NAMALWA (cell line): ENCODE data around the gene ZDHHC3.

Source experiments
- DNase-seq: peaks from one replicate; pipeline ENCODE4 v3.0.0-alpha.2; 2015; ENCODE audit warnings: low spot score

Gene ZDHHC3, protein sequence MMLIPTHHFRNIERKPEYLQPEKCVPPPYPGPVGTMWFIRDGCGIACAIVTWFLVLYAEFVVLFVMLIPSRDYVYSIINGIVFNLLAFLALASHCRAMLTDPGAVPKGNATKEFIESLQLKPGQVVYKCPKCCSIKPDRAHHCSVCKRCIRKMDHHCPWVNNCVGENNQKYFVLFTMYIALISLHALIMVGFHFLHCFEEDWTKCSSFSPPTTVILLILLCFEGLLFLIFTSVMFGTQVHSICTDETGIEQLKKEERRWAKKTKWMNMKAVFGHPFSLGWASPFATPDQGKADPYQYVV

DNA sequence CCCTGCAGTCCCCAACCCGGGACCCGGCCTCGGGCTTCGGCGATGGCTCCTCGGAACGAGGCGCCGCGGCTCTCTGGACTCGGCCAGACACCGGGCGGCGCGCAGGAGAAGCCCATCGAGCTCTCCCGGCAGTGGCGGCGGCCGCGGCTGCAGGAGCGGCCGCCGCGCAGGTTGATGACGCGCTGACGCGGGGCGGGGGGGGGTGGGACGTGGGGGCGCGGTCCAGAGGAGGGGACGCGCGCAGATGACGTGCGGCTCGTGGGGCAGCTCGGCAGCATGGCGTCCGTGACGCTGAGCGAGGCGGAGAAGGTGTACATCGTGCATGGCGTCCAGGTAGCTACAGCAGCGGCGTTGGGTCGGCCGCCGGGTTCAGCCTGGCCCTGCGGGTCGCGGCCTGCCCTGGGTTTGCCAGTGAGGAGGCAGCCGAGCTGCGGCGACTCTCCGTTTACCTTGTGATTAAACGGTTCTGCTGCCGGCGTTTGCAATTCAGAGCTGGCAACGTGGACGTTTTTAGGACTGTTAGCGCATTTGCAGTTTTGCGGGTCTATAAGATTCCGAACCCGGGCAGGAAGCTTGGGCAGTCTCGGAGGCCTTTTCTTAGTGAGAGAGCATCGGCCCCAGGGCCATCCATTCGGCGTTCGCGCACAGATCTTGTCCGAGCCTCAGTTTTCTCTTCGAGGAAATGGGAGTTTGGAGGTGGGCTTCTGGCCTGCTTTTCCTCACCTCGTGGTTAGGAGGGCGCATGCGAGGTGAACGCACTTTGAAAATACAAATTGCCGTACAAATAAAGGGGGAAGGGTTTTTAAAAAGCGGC lies at the start of gene ZDHHC3, which contains the start of gene EXOSC7:
TSS of gene ZDHHC3 (minus strand) at position 173 of the 814 bp plus-strand sequence. CDS start 16,738 bp downstream, outside the sequence.
TSS of gene EXOSC7 (plus strand) at position 243 of the 814 bp plus-strand sequence. CDS start at position 277, 34 bp downstream.
- peak; percentile 85 for DNase-seq

DNA sequence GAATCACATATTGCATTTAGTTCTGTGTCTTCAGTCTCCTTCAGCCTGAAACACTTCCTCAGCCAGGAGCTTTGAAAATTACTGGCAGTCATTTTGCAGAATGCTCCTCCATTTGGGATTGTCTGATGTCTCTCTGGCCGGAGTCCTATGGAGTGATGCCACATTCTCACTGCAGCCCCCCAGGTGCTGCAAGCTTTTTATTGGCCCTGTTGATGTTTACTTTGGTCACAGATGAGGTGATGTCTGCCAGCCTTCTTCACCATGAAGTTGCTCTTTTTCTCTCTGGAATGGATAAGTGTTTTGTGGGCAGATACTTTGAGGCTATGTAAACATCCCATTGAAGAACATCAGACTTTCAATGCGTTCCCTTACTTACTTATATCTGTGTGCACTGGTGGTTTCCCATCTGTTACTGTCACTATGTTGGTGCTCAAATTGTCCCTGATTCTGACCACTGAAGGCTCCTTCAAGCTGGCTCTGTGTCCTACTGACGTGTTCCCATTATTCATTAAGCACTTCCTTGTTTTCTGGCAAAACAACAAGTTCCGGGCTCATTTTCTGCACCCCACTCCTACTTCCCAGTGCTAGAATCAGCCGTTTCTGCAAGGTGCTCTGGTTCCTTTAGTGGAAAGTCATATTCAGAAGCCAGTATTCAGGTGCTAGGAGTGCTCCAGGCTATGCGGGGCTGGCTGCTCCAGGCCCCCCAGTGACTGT lies 48.7 kb upstream of the ZDHHC3 start:
- no peak for DNase-seq

DNA sequence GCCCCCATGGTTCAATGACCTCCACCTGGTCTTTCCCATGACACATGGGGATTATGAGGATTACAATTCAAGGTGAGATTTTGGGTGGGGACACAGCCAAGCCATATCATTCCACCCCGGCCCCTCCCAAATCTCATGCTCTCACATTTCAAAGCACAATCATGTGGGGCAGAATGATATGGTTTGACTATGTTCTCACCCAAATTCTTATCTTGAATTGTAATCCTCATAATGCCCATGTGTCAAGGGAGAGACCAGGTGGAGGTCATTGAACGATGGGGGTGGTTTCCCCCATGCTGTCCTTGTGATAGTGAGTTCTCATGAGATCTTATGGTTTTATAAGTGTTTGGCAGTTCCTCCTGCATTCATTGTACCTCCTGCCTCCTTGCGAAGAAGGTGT lies 47.7 kb upstream of the ZDHHC3 start:
- no peak for DNase-seq

DNA sequence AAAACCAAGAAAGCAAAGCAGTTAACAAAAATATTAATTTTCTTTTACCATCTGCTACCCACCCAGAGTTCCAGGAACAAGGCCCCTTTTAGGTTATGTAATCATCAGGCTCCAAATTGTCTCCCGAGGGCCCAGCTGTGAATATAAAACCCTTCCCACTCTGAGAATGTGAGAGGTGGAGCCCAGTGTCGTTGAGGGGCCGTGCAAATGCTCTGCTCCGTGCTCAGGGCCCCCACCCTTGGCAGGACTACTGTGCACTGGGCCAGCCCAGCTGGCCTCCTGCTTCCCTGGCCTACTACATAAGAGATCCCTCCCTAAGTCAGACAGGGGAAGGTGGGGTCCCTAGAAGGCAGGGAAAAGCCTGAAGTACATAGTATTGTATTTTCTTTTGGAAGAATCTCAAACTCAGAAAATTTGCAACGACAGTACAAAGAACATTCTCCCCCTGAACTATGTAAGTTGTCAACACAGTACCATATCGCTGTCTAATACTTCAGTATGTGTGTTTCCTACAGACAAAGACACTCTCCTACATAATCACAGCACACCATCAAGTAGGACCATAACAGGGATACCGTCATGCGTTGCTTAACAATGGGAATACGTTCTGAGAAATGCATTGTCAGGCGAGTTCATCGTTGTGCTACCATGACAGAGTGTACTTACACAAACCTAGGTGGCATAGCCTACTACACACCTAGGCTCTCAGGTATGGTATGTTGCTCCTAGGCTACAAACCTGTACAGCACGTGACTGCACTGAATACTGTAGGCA lies 45.7 kb upstream of the ZDHHC3 start:
- no peak for DNase-seq

DNA sequence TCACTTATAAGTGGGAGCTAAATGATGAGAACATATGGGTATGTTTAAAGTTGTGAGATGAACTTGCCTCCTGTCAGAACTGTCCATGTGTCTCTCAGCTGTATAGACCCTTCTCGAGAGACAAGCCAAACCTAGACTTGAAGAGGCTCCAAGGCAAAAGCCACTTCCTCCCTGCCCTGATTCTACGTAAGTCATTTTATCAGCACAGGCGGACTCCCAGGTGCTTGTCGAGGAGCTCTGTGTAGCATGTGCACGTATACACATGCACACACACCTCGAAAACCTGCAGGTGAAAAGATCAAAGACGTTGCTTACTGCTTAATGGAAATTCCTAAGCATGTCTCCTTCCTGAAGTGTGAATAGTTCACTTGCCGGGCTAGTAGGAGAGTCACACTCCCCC lies 44.6 kb upstream of the ZDHHC3 start:
- no peak for DNase-seq

DNA sequence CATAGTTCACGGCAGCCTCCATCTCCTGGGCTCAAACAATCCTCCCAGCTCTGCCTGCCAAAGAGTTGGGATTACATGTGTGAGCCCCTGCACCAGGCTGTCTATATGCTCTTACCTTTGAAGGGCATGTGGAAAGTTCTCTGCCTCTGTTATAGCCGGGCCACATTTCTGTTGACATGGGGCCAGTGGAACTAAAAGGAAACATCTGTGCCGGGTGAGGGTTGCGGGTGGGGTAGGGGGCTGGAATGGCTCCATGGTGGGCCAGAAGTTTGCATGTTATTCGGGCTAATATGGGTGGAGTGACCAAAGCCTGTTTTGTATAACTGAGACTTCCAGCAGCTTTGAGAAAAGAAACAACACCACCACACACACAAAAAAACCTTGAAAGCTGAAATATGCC lies 41.8 kb upstream of the ZDHHC3 start:
- DNase-seq, result no peak

DNA sequence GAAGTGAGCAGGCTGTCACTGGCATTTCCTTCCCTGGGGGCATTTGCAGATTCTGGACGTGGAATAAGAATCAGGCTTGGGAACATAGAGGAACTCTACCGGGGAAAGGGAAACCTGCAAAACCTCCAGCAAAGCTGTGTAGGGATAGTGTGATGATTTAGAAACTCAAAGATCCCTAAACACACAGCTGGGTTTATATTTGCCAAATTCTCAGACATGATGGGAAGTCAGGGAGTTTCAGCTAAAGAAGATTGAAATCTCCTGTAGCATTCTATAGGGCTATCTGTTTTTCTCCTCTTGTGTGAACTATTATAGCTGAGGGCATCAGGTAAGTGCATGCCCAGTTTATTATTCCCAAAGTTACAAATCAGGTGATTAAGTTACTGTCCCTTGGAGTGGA lies 40.9 kb upstream of the ZDHHC3 start:
- DNase-seq, result no peak

DNA sequence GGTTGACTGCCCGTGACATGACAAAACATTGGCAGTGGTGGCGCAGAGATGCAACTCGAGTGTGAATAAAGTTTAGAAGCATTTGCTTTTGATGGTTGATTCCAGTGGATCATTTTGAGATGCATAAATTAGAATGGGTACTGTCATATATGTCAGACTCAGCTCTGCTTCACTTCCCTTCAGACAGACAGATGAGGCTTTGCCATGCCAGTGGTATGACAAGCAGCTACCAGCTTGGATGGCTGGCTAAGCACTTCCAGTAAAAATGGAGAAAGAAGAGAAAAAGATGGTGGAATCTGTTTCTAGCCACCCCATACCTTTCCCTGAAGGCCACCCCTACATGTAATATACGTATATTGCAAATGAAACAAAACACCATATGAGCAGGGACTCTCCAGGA lies 36.6 kb upstream of the ZDHHC3 start:
- no peak for DNase-seq

DNA sequence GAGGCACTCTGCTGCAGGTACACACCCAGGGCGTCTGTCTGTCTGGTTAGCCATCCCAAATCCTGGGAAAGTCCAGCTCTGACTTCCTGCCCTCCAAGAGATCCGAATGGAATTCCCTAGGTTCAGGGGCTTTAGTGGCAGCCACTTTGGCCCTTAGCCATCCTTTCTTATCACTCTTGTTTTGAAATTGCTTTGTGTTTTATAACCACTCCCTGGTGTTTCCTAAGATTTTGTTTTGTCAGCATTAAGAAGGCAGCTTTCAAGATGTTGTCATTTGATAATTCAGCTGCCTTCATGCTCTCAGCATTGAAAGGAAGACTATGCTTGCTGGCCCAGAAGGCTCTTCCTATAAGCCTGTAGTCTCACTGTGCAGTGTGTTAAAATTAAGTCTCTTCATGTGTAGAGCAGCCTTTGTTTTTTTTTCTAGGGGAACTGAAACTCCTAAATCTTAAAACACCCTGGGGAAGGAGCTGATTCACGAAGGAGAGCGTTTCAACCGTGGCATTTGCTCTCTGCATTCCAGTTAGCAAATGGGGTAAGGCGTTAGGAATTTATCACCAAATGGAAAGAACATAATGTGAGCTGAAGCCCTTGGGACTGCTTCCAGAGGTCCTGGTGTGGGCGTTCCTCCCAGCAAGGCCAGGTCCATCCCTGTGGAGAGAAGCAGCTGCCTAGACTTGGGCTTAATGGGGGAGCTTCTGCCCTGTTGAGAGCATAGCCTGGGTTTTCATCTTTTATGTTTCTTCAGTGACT lies 36.0 kb upstream of the ZDHHC3 start:
- DNase-seq, result peak; percentile 16

DNA sequence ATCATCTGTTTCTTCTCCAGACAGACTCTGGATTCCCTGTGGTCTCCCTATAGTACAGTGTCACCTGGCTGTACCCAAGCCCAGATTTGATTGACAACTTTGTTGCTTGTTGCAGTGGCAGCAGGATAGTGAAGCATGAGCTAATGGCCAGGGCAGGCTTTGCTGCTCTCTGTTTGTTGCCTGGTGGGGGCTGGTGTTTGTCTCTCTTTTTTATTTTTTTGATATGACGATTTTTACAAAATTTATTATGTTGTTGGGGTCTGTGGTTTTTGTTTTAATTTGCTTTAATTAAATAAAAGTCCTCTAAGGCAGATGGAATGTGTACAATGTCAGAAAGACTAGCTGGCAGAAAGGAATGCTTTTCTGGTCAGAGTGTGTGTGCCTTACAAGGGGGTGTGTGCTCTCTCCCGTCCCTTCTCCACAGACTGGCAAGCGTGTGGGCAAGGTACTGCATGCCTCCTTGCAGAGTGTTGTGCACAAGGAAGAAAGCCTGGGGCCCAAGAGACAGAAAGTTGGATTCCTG lies 34.9 kb upstream of the ZDHHC3 start:
- no peak for DNase-seq

DNA sequence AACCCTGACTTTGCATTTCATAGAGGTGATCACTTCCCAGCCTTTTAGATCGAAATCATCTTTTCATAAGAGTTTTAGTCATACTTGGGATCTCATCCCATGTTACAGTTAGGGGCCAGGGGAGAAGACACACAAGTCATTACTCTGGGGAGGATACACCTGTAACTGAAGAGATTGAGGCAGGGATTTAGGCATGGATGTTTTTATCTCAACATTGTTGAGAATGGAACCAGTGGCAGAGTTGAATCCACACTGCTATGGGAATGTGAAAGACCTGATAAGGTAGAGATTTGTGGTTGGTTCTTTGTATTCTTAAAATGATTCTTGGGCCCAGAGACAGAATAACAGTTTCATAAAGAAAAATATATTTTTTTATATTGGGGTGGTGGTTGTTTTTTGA lies 33.9 kb upstream of the ZDHHC3 start:
- no peak for DNase-seq

DNA sequence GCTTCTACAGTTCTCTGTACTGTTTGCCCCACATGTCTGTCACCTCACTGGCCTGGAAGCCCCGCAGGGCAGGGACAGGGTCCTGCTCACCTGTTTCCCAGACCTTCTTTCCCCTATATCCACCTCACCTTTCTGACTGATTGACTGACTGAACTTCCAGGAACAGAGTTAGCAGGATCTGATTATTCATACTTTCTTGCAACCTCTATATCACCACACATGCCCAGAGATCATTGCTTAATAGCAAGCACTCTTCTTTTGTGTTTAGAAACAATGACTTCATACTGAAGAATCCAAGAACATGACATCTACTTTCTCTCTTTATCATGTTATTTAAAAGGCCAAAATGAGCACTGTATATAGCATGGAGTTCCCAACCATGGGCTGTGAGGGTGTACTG lies 32.1 kb upstream of the ZDHHC3 start:
- DNase-seq, result no peak

DNA sequence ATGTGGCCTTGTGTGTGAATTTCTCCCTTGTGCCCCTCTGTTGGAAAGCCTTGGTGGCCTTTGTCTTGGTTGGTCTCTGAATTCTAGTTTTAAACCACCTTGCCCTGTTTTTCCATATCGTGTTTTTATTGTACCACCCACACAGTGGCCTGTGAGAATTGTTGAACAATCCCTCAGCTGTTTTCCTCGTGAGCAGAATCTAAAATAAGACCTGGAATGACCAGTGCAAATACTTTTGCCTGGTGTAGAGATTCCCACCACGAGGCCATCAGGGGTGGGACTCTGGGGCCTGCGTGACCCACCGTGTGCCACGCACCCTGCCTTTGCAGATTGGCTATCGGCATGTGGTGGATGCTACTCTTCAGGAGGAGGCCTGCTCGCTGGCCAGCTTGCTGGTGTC lies 31.1 kb upstream of the ZDHHC3 start:
- DNase-seq, result no peak

DNA sequence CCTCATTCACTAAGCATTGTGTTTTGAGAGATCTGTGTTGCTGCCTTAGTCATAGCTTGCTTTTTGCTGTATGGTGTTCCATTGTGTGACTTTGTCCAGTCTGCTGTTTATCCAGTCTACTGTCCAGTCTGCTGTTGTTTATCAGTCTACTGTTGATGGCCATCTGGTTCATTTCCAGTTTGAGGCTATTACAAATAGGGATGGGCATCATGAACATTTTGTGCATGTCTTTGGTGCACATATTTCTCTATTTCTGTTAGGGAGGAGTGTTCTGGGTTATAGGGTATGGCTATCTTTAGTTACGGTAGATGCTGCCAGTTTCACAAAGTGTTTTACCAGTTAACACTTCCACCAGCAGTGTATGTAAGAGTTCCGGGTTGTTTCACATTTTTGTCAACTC lies 27.9 kb upstream of the ZDHHC3 start:
- no peak for DNase-seq

DNA sequence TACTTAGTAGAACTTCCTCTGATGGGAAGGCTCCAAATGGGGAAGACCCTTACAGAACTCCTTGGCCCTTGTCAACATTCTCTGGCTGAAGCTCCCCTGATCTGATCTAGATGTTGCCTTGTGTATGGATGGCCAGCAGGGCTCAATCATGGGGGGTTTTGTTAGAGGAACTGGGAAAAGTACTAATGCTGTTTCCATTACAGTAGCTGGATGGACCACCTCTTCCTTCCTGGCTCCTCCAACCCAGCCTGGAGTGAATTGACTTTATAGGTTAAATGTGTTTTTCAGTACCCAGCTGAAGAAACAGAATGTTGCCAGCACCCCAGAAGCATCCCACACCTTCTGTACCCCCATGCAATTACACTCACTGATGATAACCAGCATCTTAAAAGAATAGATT lies 27.4 kb upstream of the ZDHHC3 start:
- no peak for DNase-seq

DNA sequence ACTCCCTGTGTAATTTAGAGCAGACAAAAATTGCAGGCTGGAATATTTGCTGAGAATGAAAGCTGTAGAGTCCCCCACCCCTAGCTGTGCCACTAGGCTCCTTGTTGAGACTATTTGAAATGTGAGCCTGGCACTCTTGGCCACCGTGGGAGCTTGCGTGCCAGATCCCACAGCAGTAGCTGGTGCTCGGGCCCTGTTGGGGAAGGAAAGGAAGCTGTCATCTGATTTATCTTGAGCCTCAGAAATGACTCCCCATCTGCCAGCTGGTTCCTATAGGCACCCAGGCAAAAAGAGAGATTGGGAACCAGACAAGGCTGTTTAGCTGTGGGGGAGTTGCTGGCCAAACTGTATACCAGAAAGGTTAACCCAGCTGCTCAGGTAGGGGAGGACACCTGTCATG lies 26.7 kb upstream of the ZDHHC3 start:
- DNase-seq, result no peak

DNA sequence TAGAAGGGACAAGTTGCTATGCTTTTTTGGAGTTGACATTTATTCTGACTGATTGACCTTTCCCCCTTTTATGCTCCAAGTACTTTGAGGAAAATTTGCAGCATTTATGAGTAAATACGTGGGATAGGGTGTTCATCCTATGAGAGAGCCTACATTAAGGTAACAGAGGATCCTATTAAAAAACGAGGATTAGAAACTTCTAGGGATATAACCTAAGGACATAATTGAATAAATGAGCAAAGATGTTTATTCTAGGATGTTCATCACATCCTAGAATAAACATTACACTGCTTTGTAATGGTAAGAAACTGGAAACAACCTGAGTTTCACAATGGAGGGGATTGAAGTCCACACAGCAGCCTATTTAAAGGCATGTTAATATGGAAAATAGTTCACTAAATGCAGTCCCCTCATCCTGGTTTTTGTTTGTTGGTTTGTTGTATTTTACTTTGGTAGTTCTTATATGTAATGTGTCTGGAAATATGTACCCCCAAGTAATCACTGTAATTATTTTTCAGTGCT lies 26.2 kb upstream of the ZDHHC3 start:
- no peak for DNase-seq

DNA sequence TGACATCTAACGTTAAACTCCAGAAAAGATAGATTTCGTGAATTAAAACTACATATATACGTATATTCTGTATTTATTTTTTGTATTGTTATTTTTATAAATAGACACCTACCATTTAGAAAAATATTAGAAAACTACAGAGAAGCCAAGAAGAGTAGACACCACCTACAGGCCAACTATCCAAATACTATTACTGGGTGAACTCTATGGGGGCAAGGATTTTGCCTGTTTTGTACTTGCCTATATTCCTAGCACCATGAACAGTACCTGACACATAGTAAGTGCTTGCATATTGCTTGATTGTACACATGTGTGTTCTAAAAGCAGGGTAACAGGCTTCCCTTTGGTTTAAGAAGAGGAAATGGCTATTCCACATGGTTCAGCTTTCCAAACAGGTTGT lies 25.8 kb upstream of the ZDHHC3 start:
- DNase-seq, result no peak

DNA sequence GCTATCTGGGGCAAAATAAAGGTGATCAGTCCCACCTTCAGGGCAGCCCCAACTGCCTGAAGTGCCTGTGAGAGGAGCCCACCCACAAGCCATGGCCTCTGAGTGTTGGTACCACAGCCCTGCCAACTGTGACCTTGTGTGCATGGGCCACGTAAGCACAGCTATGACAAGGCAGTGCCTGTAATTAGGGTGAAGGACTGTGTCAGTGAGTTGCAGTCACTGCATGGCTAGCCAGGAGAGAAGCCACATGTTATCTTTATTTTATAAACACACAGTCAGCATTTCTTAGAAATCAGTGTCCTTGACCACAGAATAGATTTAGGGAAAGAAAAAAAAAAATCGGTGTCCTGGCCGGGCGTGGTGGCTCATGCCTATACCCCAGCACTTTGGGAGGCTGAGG lies 24.8 kb upstream of the ZDHHC3 start:
- DNase-seq, result no peak

DNA sequence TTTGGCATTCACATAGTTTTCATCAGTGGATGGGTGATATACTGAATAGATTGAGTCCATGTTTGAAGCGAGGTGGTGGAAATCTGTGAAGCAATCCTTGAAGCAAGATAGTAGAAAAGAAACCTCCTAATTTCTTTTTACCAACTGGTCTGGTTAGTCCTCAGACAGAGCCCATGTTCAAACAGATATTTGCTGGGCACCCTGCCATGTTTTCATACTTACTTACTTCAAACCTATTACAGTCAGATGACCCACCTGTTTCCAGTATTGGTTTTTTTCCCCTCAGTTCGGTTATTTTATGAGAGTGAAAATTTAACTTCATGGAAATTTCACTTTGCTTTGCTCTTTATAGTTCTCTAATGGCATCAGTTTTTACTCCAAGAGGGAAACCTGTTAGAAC lies 23.8 kb upstream of the ZDHHC3 start:
- DNase-seq, result no peak

DNA sequence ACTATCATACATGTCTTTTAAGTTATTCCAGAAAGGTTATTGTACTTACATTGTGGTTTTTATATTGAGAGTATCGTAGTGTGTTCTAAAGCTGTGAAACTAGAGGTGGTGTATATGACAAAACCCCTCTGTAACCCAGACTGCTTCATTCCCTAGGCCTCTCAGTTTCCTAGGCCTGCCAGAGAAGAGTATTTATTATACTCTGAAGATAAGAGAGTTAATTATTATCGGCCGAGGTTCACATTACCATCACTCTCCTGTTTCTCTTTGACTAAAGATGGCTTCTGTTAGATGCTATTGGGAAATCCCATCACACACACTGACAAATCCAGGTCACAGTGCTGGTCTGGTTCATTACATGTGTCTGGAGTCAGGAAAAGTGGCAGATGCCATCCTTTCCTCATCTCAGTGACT lies 20.6 kb upstream of the ZDHHC3 start:
- no peak for DNase-seq
